ENCODE measurements around the gene SORBS2.

Gene SORBS2

DNA sequence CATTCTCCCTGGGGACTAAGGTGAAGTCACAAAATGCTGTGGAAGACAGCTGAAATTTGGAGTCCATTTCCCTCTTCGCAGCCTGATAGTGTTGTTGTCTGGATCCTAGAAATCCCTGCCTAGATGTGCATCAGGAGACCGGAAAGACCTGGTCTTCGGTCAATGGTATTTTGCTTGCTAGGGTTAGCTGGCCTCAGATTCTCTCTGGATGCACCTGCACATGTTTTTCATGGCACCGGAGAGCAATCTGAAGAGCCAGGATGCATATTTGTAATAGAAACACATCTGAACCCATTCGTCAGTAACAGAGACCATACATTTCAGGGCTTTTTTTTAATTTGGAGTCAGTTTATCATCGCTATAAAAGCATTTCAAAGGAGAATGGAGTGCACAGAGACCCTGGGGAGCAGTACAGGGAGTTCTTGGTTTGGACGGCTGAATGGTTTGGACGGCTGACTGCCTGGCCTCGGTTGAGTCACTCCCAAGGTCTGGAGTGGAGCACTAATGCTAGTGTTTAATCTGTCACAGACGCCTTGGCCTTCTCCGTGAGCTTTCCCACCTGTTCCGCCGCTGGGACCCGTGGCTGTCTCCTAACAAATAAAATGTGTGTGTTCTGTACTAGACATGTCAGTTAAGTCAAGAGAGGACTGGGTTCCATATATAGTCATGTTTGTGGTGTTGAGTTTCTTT lies 269.2 kb downstream of the SORBS2 start:
- no peak for DNase-seq

GRCh38 chr4:185541251-185541727 lies 270.7 kb downstream of the SORBS2 start:
- no peak for DNase-seq

DNA sequence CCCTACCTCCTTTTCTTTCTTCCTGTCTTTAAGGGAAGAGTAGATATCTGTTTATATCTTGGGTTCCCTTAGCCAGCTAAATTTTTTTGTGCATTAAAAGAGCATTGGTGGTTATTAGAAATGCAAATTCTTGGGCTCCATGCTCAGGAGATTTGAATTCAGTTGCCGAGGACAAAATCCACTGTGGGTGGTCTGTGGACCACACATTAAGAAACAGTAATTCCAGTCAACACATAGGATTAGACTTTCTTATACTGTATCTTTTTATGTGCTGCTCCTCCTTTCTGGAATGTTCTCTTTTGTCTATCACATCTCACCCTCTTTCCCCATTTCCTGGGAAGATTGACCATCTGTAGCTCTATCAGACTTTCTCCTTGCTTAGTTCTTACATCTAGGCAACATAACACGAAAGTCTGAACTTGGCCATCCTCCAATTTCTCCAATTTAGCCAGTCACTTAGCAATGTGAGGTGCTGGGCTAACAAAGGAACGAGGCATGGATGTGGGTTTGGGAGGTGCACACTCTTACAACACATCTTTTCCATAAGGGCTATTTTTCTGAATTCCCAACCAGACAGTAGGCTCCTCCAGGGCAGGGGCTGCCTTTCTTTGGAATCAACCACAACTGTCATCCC lies 271.4 kb downstream of the SORBS2 start:
- DNase-seq = no peak

GRCh38 chr4:185540040-185540439 lies 272.0 kb downstream of the SORBS2 start:
- DNase-seq = no peak

- no peak for DNase-seq
Observed at GRCh38 chr4:185538806-185539205, 273.2 kb downstream of the SORBS2 start.

- DNase-seq = no peak
Observed at GRCh38 chr4:185536411-185536709, 275.6 kb downstream of the SORBS2 start.

- DNase-seq = no peak
Observed at GRCh38 chr4:185535612-185536410, 276.2 kb downstream of the SORBS2 start.

All from inflammatory macrophage treated with lipopolysaccharide for 1 hour (primary cell).